Measurements from ENCODE around the gene EDC3.

GRCh38 chr15:74642734-74643664 is 52.8 kb downstream of the EDC3 start:
- TF ChIP-seq CTCF (IDR thresholded peaks at IDR 0.05): no peak
- no peak for TF ChIP-seq POLR2A (IDR thresholded peaks at IDR 0.05)
